Muscle layer of duodenum (tissue), 2 donors: ENCODE measurements around the gene CLSTN1.

Experiments used
- H3K27ac ChIP-seq: one replicate; pipeline ENCODE4 v1.7.0; 2013; ENCODE audit warnings: mild to moderate bottlenecking, low read length
- H3K27me3 ChIP-seq: one replicate; pipeline ENCODE4 v1.7.0; 2013; ENCODE audit warnings: low read depth, mild to moderate bottlenecking, control low read depth, low read length
- H3K36me3 ChIP-seq, 2 donors: one replicate each; pipeline ENCODE4 v1.7.0; 2013; ENCODE audit warnings: low read length in 2 of 2, control low read depth in 1 of 2, mild to moderate bottlenecking in 1 of 2; ENCODE audit not compliant: insufficient read depth in 2 of 2, control insufficient read depth in 1 of 2
- H3K4me1 ChIP-seq, 2 donors: one replicate each; pipeline ENCODE4 v1.7.0; 2013; ENCODE audit warnings: low read length in 2 of 2, mild to moderate bottlenecking in 2 of 2, control low read depth in 1 of 2, moderate library complexity in 1 of 2; ENCODE audit not compliant: insufficient read depth in 2 of 2, control insufficient read depth in 1 of 2
- H3K4me3 ChIP-seq, 2 donors: one replicate each; pipeline ENCODE4 v1.7.0; 2013; ENCODE audit warnings: low read length in 2 of 2, low read depth in 1 of 2, mild to moderate bottlenecking in 1 of 2
- H3K9me3 ChIP-seq, 2 donors: one replicate each; pipeline ENCODE4 v1.7.0; 2013; ENCODE audit warnings: low read length in 2 of 2, control low read depth in 1 of 2, mild to moderate bottlenecking in 1 of 2; ENCODE audit not compliant: control insufficient read depth in 1 of 2
- donor health status: healthy.

Gene CLSTN1

DNA sequence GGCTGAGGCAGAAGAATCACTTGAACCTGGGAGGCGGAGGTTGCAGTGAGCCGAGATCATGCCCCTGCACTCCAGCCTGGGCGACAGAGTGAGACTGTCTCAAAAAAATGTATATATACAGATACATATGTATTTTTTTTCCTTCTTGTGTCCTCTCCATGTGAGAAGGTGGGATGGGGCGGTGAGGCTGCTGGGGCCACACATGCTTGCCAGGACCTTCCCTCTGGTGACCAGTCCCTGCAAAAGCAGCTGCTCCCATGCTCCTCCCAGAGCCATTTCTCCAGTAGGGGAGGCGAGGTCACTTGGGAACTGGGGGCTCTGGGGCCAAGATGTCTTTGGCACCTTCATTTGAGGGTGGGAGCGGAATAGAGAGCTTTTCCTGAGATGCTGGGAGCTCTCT is 97.4 kb downstream of the CLSTN1 start:
- Histone ChIP-seq H3K27me3 (no peaks in the 10 kb centered on the region), H3K36me3 (peaks cover 16 to 69% of the 10 kb centered on the region in 2 donors), H3K4me3 (no peak overlapping the region), H3K27ac (no peak overlapping the region), H3K4me1 (no peaks in the 10 kb centered on the region), H3K9me3 (peaks cover 0 to 8% of the 10 kb centered on the region in 2 donors)

- peaks cover 0 to 8% of the 10 kb centered on the region in 2 donors for H3K9me3 ChIP-seq
- H3K27me3 ChIP-seq = no peaks in the 10 kb centered on the region
- H3K27ac ChIP-seq = no peak overlapping the region
- H3K4me1 ChIP-seq = no peaks in the 10 kb centered on the region
- H3K36me3 ChIP-seq = peaks cover 6 to 64% of the 10 kb centered on the region in 2 donors
- no peak overlapping the region for H3K4me3 ChIP-seq
These were observed 98.9 kb downstream of the CLSTN1 start for GRCh38 chr1:9724706-9725476.

GRCh38 chr1:9723926-9724325 is 99.8 kb downstream of the CLSTN1 start:
- no peaks in the 10 kb centered on the region for H3K27me3 ChIP-seq
- peaks cover 6 to 59% of the 10 kb centered on the region in 2 donors for H3K36me3 ChIP-seq
- no peak overlapping the region for H3K4me3 ChIP-seq
- no peak overlapping the region for H3K27ac ChIP-seq
- H3K4me1 ChIP-seq = no peaks in the 10 kb centered on the region
- peaks cover 0 to 8% of the 10 kb centered on the region in 2 donors for H3K9me3 ChIP-seq

DNA sequence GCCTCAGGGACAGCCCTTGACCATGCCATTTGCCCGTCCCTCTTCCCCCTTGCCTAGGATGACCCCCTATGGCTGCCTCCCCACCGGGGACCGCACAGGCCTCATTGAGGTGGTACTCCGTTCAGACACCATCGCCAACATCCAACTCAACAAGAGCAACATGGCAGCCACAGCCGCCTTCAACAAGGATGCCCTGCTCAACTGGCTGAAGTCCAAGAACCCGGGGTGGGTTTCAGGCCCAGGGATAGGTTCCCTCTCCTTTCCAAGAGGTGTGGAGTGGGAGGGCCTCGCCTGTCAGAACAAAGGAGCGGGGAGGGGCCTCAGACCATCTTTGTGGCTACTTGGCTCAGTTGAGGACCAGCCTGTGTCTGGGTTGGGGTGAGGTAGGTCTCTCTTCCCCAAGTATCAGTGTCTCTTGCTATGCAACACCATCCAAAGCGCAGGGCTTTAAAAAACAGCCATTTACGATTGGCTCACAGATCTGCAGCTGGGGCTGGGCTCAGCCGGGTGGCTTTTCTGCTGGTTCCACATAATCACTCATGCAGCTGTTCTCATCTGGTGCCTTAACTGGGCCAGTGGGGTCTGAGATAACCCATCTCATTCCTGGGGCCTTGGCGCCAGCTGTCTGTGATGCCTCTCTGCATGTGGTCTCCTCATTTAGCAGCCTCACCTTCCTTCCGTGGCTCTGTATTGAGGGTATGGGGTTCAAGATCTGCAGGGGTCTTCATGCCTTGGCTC is 100.5 kb downstream of the CLSTN1 start:
- Histone ChIP-seq H3K4me3 (no peak overlapping the region), H3K27me3 (no peaks in the 10 kb centered on the region), H3K4me1 (no peaks in the 10 kb centered on the region), H3K36me3 (peaks cover 3 to 52% of the 10 kb centered on the region in 2 donors), H3K27ac (no peak overlapping the region), H3K9me3 (peaks cover 0 to 8% of the 10 kb centered on the region in 2 donors)

- Histone ChIP-seq H3K27ac (no peak overlapping the region), H3K4me1 (peaks cover 0 to 3% of the 10 kb centered on the region in 2 donors), H3K4me3 (no peak overlapping the region), H3K36me3 (peaks cover 0 to 44% of the 10 kb centered on the region in 2 donors), H3K9me3 (peaks cover 0 to 8% of the 10 kb centered on the region in 2 donors), H3K27me3 (no peaks in the 10 kb centered on the region)
These were observed 101.4 kb downstream of the CLSTN1 start for GRCh38 chr1:9722378-9722749.

- Histone ChIP-seq H3K4me3 (no peak overlapping the region), H3K36me3 (peaks cover 0 to 44% of the 10 kb centered on the region in 2 donors), H3K4me1 (peaks cover 0 to 3% of the 10 kb centered on the region in 2 donors), H3K27me3 (no peaks in the 10 kb centered on the region), H3K9me3 (peaks cover 0 to 8% of the 10 kb centered on the region in 2 donors), H3K27ac (no peak overlapping the region)
These were observed 102.0 kb downstream of the CLSTN1 start for GRCh38 chr1:9721606-9722377.

DNA sequence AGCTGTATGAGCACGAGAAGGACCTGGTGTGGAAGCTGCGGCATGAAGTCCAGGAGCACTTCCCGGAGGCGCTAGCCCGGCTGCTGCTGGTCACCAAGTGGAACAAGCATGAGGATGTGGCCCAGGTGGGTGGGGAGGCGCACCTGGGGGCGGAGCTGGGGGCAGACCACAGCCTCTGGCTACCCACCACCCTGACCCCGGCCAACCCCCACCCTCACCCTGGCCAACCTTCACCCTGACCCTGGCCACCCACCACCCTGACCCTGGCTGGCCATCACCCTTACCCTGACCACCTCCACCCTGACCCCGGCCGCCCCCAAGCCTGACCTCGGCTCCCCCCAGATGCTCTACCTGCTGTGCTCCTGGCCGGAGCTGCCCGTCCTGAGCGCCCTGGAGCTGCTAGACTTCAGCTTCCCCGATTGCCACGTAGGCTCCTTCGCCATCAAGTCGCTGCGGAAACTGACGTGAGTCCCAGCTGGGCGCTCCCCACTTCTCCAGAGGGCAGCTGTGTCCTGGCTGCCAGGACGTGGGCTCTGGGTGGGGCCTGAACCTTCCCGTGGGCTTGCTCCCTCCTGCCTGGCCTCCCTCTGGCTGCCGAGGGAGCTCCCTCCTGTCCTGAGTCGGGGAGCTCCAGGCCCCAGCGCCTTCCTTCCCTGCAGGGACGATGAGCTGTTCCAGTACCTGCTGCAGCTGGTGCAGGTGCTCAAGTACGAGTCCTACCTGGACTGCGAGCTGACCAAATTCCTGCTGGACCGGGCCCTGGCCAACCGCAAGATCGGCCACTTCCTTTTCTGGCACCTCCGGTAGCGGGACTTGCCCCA is 102.8 kb downstream of the CLSTN1 start:
- peaks cover 0 to 8% of the 10 kb centered on the region in 2 donors for H3K9me3 ChIP-seq
- no peak overlapping the region for H3K27ac ChIP-seq
- peaks cover 0 to 3% of the 10 kb centered on the region in 2 donors for H3K4me1 ChIP-seq
- no peak overlapping the region for H3K4me3 ChIP-seq
- H3K36me3 ChIP-seq = peaks cover 0 to 52% of the 10 kb centered on the region in 2 donors
- no peaks in the 10 kb centered on the region for H3K27me3 ChIP-seq

DNA sequence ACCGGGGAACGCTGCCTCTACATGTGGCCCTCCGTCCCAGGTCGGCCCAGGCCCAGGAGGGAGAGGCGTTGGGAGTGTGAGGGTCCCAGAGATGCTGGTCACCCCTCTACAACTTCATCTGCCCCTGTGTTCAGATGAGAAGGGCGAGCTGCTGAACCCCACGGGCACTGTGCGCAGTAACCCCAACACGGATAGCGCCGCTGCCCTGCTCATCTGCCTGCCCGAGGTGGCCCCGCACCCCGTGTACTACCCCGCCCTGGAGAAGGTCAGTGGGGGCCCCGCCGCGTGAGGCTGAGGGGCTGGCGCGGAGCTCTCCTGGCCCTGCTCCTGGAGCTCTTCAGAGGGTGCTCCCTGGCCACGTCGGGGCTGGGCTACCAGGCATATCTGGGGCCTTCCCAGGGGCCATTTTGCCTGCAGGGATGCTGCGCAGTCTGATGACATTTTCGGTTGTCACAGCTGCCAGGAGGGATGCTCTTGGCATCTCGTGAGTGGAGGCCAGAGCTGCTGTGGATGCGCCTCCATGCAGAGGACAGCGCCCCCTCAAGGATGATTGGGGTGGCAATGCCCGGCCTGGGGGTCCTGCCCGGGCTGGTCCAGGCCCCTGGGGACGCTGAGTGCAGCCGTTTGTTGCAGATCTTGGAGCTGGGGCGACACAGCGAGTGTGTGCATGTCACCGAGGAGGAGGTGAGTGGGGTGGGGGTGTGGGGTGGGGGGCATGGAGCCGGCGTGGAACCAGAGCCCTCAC is 103.6 kb downstream of the CLSTN1 start:
- Histone ChIP-seq H3K27me3 (no peaks in the 10 kb centered on the region), H3K9me3 (peaks cover 0 to 8% of the 10 kb centered on the region in 2 donors), H3K4me3 (no peak overlapping the region), H3K36me3 (peaks cover 0 to 60% of the 10 kb centered on the region in 2 donors), H3K27ac (no peak overlapping the region), H3K4me1 (peaks cover 0 to 3% of the 10 kb centered on the region in 2 donors)

DNA sequence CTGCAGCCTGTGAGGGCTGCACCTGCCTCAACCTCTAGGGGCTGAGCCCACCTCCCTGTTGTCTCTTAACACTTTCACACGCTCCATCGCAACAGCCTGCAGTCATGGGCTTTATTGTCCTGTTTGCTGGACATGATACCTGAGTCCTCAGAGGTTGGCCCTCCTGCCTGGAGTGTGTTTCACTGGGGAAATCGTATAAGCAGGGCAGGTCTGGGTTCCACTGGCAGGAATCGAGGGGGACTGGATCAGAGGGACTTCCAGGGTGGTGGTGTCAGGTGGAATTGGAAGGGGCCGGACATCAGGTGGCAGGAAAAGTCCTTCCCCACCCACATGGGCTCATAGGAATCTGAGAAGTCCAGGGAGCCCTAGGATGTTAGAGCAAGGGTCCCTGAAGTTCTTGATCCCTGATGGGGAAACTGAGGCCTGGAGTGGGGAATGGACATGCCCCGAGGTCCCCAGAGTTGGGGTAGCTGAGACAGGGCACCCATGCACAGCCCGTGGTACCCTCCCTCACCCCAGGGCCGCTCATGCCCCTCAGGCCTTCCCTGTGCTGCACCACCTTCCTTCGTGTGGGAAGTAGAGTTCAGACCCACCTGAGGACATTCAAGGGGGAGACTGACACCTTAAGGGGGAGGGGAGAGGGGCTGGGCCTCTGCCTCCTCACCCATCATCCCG is 105.6 kb downstream of the CLSTN1 start:
- Histone ChIP-seq H3K4me3 (no peak overlapping the region), H3K9me3 (peaks cover 0 to 3% of the 10 kb centered on the region in 2 donors), H3K4me1 (peaks cover 0 to 3% of the 10 kb centered on the region in 2 donors), H3K36me3 (peaks cover 0 to 46% of the 10 kb centered on the region in 2 donors), H3K27me3 (no peaks in the 10 kb centered on the region), H3K27ac (no peak overlapping the region)
